A549 (cell line): ENCODE results near the gene CFAP410.

ENCODE experiments used
- CEBPB ChIP-seq, 2 experiments: fragments of >200 bp in 1 of 2; sonication (Bioruptor Twin) in 1 of 2; formaldehyde crosslinking in 1 of 2; IDR thresholded peaks; 2 replicates each; pipeline ENCODE4 v1.6.1; 2012 to 2016
- EP300 ChIP-seq, 2 experiments: fragments of >200 bp; sonication (Bioruptor Twin); formaldehyde crosslinking; IDR thresholded peaks; 2 replicates in 1 of 2; 3 replicates in 1 of 2; pipeline ENCODE4 v1.6.1; 2016 to 2017
- JUNB ChIP-seq: fragments of >200 bp; sonication (Bioruptor Twin); formaldehyde crosslinking; IDR thresholded peaks from 2 replicates; pipeline ENCODE4 v1.6.1; 2016
- POLR2A ChIP-seq: IDR thresholded peaks from 2 replicates; pipeline ENCODE4 v1.6.1; 2012; ENCODE audit warnings: mild to moderate bottlenecking, low read length
- ZFP36 ChIP-seq: fragments of 450-650 bp; IDR thresholded peaks from 2 replicates; pipeline ENCODE4 v1.6.1; 2014; ENCODE audit warnings: borderline replicate concordance; ENCODE audit not compliant: partially characterized antibody
- TF ChIP-seq, protein P1 (sequence below): fragments of >200 bp; sonication (Bioruptor Twin); formaldehyde crosslinking; IDR thresholded peaks from 3 replicates; pipeline ENCODE4 v1.5.1; 2016
- TF ChIP-seq, protein P2 (sequence below): IDR thresholded peaks from 2 replicates; pipeline ENCODE4 v1.6.1; 2012

DNA sequence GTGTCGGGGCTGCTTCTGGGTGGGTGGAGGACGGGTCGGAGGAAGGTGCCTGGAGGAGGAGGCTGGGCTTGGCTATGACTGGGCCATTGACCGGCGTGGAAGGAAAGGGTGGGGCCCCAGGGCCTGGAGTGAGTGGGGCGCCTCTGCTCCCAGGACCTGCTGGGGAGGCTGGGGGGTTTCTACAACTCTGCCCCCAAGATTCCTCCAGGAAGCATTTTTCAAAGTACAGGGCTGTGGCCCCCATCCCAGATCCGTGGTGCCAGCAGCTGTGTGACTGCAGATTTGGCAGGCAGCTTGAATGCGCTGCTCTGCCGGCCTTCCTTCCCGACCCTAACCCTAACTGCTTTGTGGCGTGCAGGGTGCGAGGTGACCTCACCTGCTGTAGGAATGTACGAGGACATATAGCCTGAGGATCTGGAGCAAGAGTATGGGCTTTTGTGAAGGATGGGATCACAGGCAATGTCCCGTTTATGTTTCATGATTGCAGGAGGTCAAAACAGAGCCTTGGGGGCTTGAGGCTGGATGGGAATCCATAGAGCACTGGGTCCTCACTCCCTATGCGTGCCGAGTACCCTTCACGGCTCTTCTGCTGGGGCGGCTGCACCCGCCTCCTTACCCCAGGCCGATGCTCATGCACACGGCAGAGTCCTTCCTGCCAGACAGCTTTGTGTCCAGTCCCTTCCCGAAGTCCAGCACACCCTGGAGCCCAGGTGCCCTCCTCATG lies 38.9 kb upstream of the CFAP410 start:
- TF ChIP-seq, protein P1, sequence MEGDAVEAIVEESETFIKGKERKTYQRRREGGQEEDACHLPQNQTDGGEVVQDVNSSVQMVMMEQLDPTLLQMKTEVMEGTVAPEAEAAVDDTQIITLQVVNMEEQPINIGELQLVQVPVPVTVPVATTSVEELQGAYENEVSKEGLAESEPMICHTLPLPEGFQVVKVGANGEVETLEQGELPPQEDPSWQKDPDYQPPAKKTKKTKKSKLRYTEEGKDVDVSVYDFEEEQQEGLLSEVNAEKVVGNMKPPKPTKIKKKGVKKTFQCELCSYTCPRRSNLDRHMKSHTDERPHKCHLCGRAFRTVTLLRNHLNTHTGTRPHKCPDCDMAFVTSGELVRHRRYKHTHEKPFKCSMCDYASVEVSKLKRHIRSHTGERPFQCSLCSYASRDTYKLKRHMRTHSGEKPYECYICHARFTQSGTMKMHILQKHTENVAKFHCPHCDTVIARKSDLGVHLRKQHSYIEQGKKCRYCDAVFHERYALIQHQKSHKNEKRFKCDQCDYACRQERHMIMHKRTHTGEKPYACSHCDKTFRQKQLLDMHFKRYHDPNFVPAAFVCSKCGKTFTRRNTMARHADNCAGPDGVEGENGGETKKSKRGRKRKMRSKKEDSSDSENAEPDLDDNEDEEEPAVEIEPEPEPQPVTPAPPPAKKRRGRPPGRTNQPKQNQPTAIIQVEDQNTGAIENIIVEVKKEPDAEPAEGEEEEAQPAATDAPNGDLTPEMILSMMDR: no peak
- TF ChIP-seq EP300 (IDR thresholded peaks at IDR 0.05) (no peak), CEBPB (IDR thresholded peaks at IDR 0.05) (no peak), ZFP36 (no peak), POLR2A (no peak), JUNB (no peak)
- TF ChIP-seq, protein P2, sequence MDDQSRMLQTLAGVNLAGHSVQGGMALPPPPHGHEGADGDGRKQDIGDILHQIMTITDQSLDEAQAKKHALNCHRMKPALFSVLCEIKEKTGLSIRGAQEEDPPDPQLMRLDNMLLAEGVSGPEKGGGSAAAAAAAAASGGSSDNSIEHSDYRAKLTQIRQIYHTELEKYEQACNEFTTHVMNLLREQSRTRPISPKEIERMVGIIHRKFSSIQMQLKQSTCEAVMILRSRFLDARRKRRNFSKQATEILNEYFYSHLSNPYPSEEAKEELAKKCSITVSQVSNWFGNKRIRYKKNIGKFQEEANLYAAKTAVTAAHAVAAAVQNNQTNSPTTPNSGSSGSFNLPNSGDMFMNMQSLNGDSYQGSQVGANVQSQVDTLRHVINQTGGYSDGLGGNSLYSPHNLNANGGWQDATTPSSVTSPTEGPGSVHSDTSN: no peak
